Pancreas (tissue), 10 donors: ENCODE measurements around the gene PTTG1IP. TPM values are rescaled to one million over a fixed set of nuclear protein-coding genes. Genes with fewer than 3 reads are reported as not detected.

Experiments
- ATAC-seq, 4 donors: fragments of 200-7000 bp; cut with Tn5 transposase; one replicate each; pipeline versions ENCODE4 v1.8.0 to v1.9.1; 2020; ENCODE audit warnings: mild to moderate bottlenecking in 4 of 4, moderate library complexity in 4 of 4
- DNase-seq, 6 donors: peaks; one replicate each; pipeline ENCODE4 v3.0.0-alpha.2; 2020
- FAIRE-seq: peaks from 2 replicates; lab custom pipeline; 2012; peaks lifted over from hg19 to GRCh38; lab: Jason Lieb, UNC
- H3K27ac ChIP-seq, 4 donors: fragments of 200-600 bp; sonication (generic); 1 replicate in 3 of 4; 2 replicates in 1 of 4; pipeline versions ENCODE4 v1.5.0 to v1.8.0; 2020
- H3K27me3 ChIP-seq, 4 donors: fragments of 200-600 bp; one replicate each; pipeline ENCODE4 v1.8.0; 2021
- H3K36me3 ChIP-seq, 3 donors: fragments of 200-600 bp; sonication (generic) in 1 of 3; one replicate each; pipeline versions ENCODE4 v1.5.0 to v1.8.0; 2020 to 2021
- H3K4me1 ChIP-seq, 3 donors: fragments of 200-600 bp; one replicate each; pipeline ENCODE4 v1.8.0; 2021
- H3K4me3 ChIP-seq, 4 donors: fragments of 200-600 bp; sonication (generic) in 2 of 4; one replicate each; pipeline versions ENCODE4 v1.5.0 to v1.8.0; 2020 to 2021
- H3K9me3 ChIP-seq, 4 donors: fragments of 200-600 bp; one replicate each; pipeline ENCODE4 v1.8.0; 2021
- WGBS, 2 donors: extraction: QIAGEN DNeasy Blood & Tissue Kit; methylation state at CpG; one replicate each; pipeline ENCODE4 v1.1.7; 2013; 5-methylcytosine and 5-hydroxymethylcytosine counted together
- intact Hi-C, 3 donors: fragments of 100-400 bp; cut with DNase I; formaldehyde crosslinking; loops; one replicate each; pipeline versions ENCODE4 v1.11.1 to v1.14.2; 2022
- polyA plus RNA-seq, 2 donors: library from polyadenylated mRNA; stranded (reverse); fragments of 200-250 nt; gene quantifications; one replicate each; pipeline ENCODE4 v1.2.3, GENCODE V29; 2013
- total RNA-seq, 6 donors: library from RNA; stranded (reverse); fragmentation: NEBNext Ultra II Directional in 4 of 6; extraction: Animal tissue kit (Norgen Biotek cat#: 25700) in 4 of 6; gene quantifications; one replicate each; pipeline versions ENCODE4 v1.2.1 to v1.2.4, GENCODE V29; 2021 to 2023
- TF ChIP-seq, protein P1 (sequence below), 4 donors: fragments of 200-600 bp; sonication (generic) in 3 of 4; IDR thresholded peaks; one replicate each; pipeline versions ENCODE4 v1.5.0 to v1.8.0; 2021; ENCODE audit warnings: antibody characterized with exemption in 4 of 4
- donor health status: healthy with polysubstance abuse.
- donor health status: DM: no; HTN: no; CAD: no; lungs with moderate emphysema.
- donor health status: DM: no; HTN: no; CAD: no.
- donor health status: control.
- donor health status: control.
- donor health status: Bipolar disorder and iron deficiency.
- donor health status: DM: yes; HTN: yes; CAD: no.
- donor health status: DM: no; HTN: no; CAD: no.
- donor health status: DM: no; HTN: no; CAD: no.
- donor health status: DM: yes; HTN: yes; CAD: no.

Gene PTTG1IP
- total and polyA plus RNA-seq, 8 donors: 44.9 to 118 (median 60.6) TPM

DNA sequence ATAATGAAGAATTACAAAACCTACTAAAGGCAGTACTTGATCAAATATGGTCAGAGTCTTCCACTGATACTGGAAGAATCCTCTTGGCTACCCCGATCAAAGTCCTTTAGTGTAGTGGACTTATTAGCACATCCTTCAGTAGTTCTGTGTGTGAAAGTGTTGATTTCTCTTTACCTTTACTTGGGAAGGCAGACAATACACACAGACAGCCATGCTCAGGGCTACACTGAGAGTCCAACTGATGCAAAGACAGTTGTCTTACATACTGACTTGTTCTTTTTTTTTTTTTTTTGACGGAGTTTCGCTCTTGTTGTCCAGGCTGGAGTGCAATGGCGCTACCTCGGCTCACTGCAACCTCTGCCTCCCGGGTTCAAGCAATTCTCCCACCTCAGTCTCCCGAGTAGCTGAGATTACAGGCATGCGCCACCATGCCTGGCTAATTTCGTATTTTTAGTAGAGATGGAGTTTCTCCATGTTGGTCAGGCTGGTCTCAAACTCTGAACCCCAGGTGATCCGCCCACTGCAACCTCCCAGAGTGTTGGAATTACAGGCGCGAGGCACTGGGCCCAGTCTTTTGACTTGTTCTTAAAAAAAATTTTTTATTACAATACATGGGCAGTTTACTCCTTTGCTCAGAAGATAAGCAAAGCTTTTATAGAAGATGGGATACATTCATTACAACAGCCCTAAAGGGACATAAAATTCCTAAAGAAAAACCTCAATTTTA lies 3.5 kb upstream of the PTTG1IP start:
- DNase-seq: no peak

DNA sequence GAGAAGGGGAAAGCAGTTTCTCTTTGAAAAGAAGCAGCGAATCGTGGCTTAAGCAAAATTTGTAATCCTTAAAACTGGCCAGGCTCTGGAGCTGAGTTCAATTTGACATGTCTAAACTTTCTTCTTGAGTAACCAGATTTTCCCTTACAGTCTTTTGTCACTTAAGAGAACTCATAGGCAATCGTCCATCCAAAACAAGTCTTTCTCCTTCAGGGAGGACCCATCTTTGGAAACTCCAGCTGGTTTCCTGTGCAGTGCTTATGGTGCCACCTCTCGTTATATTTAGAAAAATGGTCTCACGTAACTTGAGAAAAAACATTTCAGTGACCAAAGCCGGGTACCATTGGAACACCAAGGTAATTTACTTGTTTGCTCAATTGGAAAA lies 1.8 kb upstream of the PTTG1IP start:
- H3K27me3 ChIP-seq: no peaks in the 10 kb centered on the region
- ATAC-seq (peak in 1 of 4 donors; percentile 5), FAIRE-seq (no peak), DNase-seq (no peak)
- H3K27ac ChIP-seq: peak overlapping the region; percentile 62 to 89 (median 86)
- 16 to 29% methylated on average over 6 of the region's 6 CpGs for WGBS, 2 donors
- TF ChIP-seq, protein P1, sequence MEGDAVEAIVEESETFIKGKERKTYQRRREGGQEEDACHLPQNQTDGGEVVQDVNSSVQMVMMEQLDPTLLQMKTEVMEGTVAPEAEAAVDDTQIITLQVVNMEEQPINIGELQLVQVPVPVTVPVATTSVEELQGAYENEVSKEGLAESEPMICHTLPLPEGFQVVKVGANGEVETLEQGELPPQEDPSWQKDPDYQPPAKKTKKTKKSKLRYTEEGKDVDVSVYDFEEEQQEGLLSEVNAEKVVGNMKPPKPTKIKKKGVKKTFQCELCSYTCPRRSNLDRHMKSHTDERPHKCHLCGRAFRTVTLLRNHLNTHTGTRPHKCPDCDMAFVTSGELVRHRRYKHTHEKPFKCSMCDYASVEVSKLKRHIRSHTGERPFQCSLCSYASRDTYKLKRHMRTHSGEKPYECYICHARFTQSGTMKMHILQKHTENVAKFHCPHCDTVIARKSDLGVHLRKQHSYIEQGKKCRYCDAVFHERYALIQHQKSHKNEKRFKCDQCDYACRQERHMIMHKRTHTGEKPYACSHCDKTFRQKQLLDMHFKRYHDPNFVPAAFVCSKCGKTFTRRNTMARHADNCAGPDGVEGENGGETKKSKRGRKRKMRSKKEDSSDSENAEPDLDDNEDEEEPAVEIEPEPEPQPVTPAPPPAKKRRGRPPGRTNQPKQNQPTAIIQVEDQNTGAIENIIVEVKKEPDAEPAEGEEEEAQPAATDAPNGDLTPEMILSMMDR (IDR thresholded peaks at IDR 0.05): no peak
- H3K4me3 ChIP-seq: peak overlapping the region in 3 of 4 donors; percentile 45 to 96 (median 81)
- intact Hi-C loops: no loop called here
- H3K9me3 ChIP-seq: no peaks in the 10 kb centered on the region
- H3K4me1 ChIP-seq: peaks cover 16 to 18% (median 17%) of the 10 kb centered on the region in 3 donors
- no peaks in the 10 kb centered on the region for H3K36me3 ChIP-seq

More for the DNA sequence above, 3.5 kb upstream of the PTTG1IP start:
- TF ChIP-seq, protein P1 (IDR thresholded peaks at IDR 0.05): no peak
- no peaks in the 10 kb centered on the region for H3K27me3 ChIP-seq
- H3K4me3 ChIP-seq: no peak overlapping the region
- FAIRE-seq (no peak), ATAC-seq (no peak)
- H3K27ac ChIP-seq: no peak overlapping the region
- intact Hi-C loops: no loop called here
- 79 to 89% methylated on average over 12 of the region's 12 CpGs for WGBS, 2 donors
- H3K4me1 ChIP-seq: peaks cover 0 to 4% (median 4%) of the 10 kb centered on the region in 3 donors
- no peaks in the 10 kb centered on the region for H3K9me3 ChIP-seq
- no peaks in the 10 kb centered on the region for H3K36me3 ChIP-seq

DNA sequence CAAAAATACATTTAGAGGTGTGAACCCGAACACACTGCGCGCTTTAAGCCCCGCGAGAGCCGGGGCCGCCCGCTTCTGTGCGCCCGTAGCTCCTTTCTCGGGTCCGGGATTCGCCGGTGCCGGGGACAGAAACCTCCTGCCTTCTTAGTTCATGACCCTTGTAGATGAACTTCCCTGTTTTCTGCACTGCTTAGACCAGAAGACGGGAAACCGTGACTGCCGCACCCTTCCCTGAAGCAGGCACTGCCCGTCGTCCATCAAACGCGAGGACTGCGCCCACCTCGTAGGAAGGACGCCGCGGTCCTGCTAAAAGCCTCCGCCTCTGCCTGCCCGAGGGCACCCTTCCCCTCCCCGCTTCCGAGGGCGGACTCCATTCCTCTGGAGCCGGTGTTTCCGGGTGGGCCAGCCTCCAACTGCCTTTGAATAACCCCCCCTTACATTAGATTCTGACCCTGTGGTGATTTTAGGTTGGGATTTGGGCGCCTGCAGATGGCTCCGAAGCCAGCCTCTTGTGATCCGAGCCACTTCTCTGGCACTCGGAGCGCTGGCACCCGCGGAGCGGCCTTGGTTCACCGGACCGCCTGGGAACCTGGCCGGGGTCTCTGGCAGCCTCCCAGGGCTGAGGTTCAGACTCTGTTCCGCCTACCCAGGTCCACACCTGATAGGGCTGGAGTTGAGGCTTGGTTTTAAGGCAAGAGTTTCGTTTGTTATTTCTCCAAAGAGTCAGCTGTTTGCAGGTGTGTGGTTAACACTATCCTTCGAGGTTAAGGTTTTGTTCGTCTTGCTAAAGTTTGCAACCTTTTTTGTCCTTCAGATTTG lies 1.2 kb upstream of the PTTG1IP start:
- Histone ChIP-seq H3K4me1 (peaks cover 16 to 25% (median 20%) of the 10 kb centered on the region in 3 donors), H3K27ac (peak overlapping the region; percentile 62 to 89 (median 86)), H3K4me3 (peak overlapping the region; percentile 45 to 96 (median 88)), H3K9me3 (no peaks in the 10 kb centered on the region), H3K36me3 (no peaks in the 10 kb centered on the region), H3K27me3 (no peaks in the 10 kb centered on the region)
- intact Hi-C loops: no loop called here
- no peak for FAIRE-seq
- peak; percentile 70 to 92 (median 75) for DNase-seq
- ATAC-seq: peak; percentile 15 to 39 (median 27)
- 15 to 16% methylated on average over 48 to 49 of the region's 49 CpGs for WGBS, 2 donors
- TF ChIP-seq, protein P1 (IDR thresholded peaks at IDR 0.05): no peak

DNA sequence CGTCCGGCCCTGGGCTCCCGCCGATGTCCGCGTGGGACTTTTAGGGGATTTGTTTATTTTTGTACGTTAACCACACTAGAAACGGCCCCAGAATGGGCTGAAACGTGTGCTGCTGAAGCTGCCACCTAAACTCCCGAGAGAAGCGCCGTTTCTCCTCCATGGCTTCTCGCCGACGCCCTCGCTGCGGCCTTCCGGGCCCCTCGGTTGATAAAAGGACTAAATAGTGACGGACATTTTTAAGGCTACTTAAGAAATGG lies 678 bp upstream of the PTTG1IP start:
- intact Hi-C loops: no loop called here
- peak overlapping the region; percentile 45 to 96 (median 88) for H3K4me3 ChIP-seq
- H3K27me3 ChIP-seq: no peaks in the 10 kb centered on the region
- no peak for DNase-seq
- H3K36me3 ChIP-seq: no peaks in the 10 kb centered on the region
- FAIRE-seq: no peak
- 12 to 21% methylated on average over 20 of the region's 20 CpGs for WGBS, 2 donors
- no peak for ATAC-seq
- no peaks in the 10 kb centered on the region for H3K9me3 ChIP-seq
- H3K27ac ChIP-seq: peak overlapping the region; percentile 62 to 89 (median 86)
- TF ChIP-seq, protein P1 (IDR thresholded peaks at IDR 0.05): no peak
- H3K4me1 ChIP-seq: peaks cover 16 to 30% (median 20%) of the 10 kb centered on the region in 3 donors
